ENCODE results near the gene OSBPL8. TPM values are rescaled to one million over a fixed set of nuclear protein-coding genes. Genes with fewer than 3 reads are reported as not detected.

The OSBPL8 gene
- total and polyA plus RNA-seq, 8 donors = 7.7 to 147 (median 29.4) TPM

GRCh38 chr12:76422154-76422542 lies 137.4 kb downstream of the OSBPL8 start:
- no peak for TF ChIP-seq POLR2A (IDR thresholded peaks at IDR 0.05)
- TF ChIP-seq EP300 (IDR thresholded peaks at IDR 0.05) = no peak
- TF ChIP-seq CTCF (IDR thresholded peaks at IDR 0.05) = no peak
- no peak for TF ChIP-seq POLR2AphosphoS5 (IDR thresholded peaks at IDR 0.05)

GRCh38 chr12:76421046-76421445 lies 138.5 kb downstream of the OSBPL8 start:
- TF ChIP-seq CTCF (IDR thresholded peaks at IDR 0.05) = no peak
- TF ChIP-seq POLR2A (IDR thresholded peaks at IDR 0.05) = no peak
- no peak for TF ChIP-seq EP300 (IDR thresholded peaks at IDR 0.05)
- TF ChIP-seq POLR2AphosphoS5 (IDR thresholded peaks at IDR 0.05) = no peak
- 79 to 91% (median 87%) methylated on average over 2 of the region's 2 CpGs for WGBS, 5 donors
- Histone ChIP-seq H3K27ac (no peak overlapping the region), H3K4me3 (no peak overlapping the region), H3K9me3 (peaks cover 0 to 21% (median 8%) of the 10 kb centered on the region in 4 donors), H3K27me3 (no peaks in the 10 kb centered on the region), H3K4me1 (peaks cover 0 to 36% (median 13%) of the 10 kb centered on the region in 4 donors), H3K36me3 (no peaks in the 10 kb centered on the region)
- intact Hi-C loops (cut with DNase I; ENCODE audit: low total_unique reads) = no loop called here
- no peak for DNase-seq

More at GRCh38 chr12:76422154-76422542, 137.4 kb downstream of the OSBPL8 start:
- 57 to 80% (median 76%) methylated on average over 2 of the region's 2 CpGs for WGBS, 5 donors
- Histone ChIP-seq H3K4me1 (peaks cover 0 to 36% (median 13%) of the 10 kb centered on the region in 4 donors), H3K4me3 (no peak overlapping the region), H3K27me3 (no peaks in the 10 kb centered on the region), H3K27ac (no peak overlapping the region), H3K9me3 (peaks cover 0 to 21% (median 8%) of the 10 kb centered on the region in 4 donors), H3K36me3 (no peaks in the 10 kb centered on the region)
- no peak for DNase-seq
- intact Hi-C loops (cut with DNase I; ENCODE audit: low total_unique reads) = no loop called here

- H3K4me1 ChIP-seq = peaks cover 0 to 36% (median 13%) of the 10 kb centered on the region in 4 donors
- no peak for TF ChIP-seq POLR2AphosphoS5 (IDR thresholded peaks at IDR 0.05)
- TF ChIP-seq POLR2A (IDR thresholded peaks at IDR 0.05) = no peak
- TF ChIP-seq EP300 (IDR thresholded peaks at IDR 0.05) = no peak
- no peak for TF ChIP-seq CTCF (IDR thresholded peaks at IDR 0.05)
- WGBS, 5 donors = 61 to 71% (median 63%) methylated on average over 2 of the region's 2 CpGs
- no peak overlapping the region for H3K4me3 ChIP-seq
- H3K27me3 ChIP-seq = no peaks in the 10 kb centered on the region
- no peaks in the 10 kb centered on the region for H3K36me3 ChIP-seq
- intact Hi-C loops (cut with DNase I; ENCODE audit: low total_unique reads) = no loop called here
- H3K9me3 ChIP-seq = peaks cover 0 to 14% (median 4%) of the 10 kb centered on the region in 4 donors
- H3K27ac ChIP-seq = no peak overlapping the region
- no peak for DNase-seq
Observed at GRCh38 chr12:76420222-76420621, 139.3 kb downstream of the OSBPL8 start.

- DNase-seq = no peak
- H3K9me3 ChIP-seq = no peaks in the 10 kb centered on the region
- no peak overlapping the region for H3K27ac ChIP-seq
- H3K4me3 ChIP-seq = no peak overlapping the region
- intact Hi-C loops (cut with DNase I; ENCODE audit: low total_unique reads) = no loop called here
- H3K27me3 ChIP-seq = no peaks in the 10 kb centered on the region
- TF ChIP-seq EP300 (IDR thresholded peaks at IDR 0.05) = no peak
- TF ChIP-seq POLR2AphosphoS5 (IDR thresholded peaks at IDR 0.05) = no peak
- H3K4me1 ChIP-seq = peaks cover 0 to 24% (median 2%) of the 10 kb centered on the region in 4 donors
- H3K36me3 ChIP-seq = no peaks in the 10 kb centered on the region
Observed at GRCh38 chr12:76417116-76417515, 142.5 kb downstream of the OSBPL8 start.

- H3K36me3 ChIP-seq = no peaks in the 10 kb centered on the region
- H3K4me3 ChIP-seq = no peak overlapping the region
- no peaks in the 10 kb centered on the region for H3K4me1 ChIP-seq
- WGBS, 5 donors = 87 to 92% (median 90%) methylated on average over 4 of the region's 4 CpGs
- H3K27ac ChIP-seq = no peak overlapping the region
- H3K9me3 ChIP-seq = no peaks in the 10 kb centered on the region
- no peak for DNase-seq
- TF ChIP-seq EP300 (IDR thresholded peaks at IDR 0.05) (no peak), POLR2A (IDR thresholded peaks at IDR 0.05) (no peak), CTCF (IDR thresholded peaks at IDR 0.05) (no peak), POLR2AphosphoS5 (IDR thresholded peaks at IDR 0.05) (no peak)
- H3K27me3 ChIP-seq = no peaks in the 10 kb centered on the region
- intact Hi-C loops (cut with DNase I; ENCODE audit: low total_unique reads) = no loop called here
Observed at GRCh38 chr12:76413121-76413520, 146.4 kb downstream of the OSBPL8 start.

Measured in stomach (tissue), 9 donors.